Measurements from ENCODE around the gene EXOC6B.
"Not testable (repeated sequence)": the region's sequence is repeated elsewhere in the genome, so short reads cannot be mapped to it uniquely, and the experiment has no call there.

The EXOC6B gene

DNA sequence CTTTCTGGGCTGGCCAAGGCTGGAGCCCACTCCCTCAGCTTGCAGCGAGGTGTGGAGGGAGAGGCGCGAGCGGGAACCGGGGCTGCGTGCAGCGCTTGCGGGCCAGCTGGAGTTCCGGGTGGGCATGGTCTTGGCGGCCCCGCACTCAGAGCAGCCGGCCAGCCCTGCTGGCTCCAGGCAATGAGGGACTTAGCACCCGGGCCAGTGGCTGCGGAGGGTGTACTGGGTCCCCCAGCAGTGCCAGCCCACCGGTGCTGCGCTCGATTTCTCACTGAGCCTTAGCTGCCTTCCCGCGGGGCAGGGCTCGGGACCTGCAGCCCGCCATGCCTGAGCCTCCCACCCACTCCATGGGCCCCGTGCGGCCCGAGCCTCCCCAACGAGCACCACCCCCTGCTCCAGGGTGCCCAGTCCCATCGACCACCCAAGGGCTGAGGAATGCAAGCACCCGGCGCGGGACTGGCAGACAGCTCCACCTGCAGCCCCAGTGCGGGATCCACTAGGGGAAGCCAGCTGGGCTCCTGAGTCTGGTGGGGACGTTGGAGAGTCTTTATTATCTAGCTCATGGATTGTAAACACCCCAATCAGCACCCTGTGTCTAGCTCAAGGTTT is 404.0 kb downstream of the EXOC6B start:
- H3K27ac ChIP-seq: not testable (repeated sequence)

DNA sequence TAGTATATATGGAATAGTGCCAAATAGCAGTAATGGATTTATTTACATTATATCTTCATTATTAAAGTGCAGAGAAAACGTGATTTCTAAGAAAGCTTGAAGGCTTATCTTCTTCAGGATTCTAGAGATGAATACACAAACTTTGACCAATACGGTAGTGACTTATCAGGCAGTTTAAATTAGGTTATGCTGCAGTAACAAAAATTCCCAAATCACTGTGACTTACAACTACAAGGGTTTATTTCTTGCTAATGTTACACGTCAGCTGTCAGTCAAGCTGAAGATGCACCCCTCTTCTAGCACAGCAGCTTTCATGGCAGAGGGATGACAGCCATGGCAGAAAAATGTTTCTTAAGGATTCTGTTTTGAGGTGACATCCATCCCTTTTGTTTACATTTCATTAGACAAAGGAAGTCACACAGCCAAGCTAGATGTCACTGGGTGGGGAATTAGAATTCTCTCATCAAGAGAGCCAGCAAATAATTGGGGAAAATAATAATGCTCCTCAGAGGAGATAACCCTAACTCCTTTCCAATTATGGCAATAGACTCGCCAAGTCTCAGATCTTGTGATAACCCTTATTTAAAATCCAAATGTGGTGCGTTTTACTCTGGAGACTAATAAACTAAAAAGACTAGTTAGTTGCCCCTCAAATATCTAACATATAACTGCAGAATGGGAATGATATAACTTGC is 409.9 kb downstream of the EXOC6B start:
- no peak overlapping the region for H3K27ac ChIP-seq
- no peak overlapping the region for H3K4me3 ChIP-seq

More for the DNA sequence above, 404.0 kb downstream of the EXOC6B start:
- H3K4me3 ChIP-seq: not testable (repeated sequence)

DNA sequence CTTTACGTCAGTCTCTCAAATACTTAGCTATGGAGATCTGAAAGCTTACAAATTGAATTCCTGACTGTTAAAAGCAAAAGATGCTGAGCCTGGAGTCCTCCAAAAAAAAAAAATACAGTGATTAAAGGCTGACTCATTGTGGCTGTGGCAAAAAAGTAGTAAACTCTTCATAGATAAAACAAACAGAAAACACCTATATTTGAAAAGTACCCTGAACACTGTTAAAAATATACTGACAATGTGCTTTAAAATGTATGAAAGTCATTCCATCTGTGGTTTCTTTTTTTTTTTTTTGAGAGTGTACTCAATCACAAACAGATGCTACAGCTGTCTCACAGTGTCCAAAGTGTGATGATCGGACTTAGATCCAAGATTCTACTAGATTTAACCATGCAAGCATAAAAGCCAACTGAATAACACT is 410.6 kb downstream of the EXOC6B start:
- Histone ChIP-seq H3K27ac (no peak overlapping the region), H3K4me3 (no peak overlapping the region)

DNA sequence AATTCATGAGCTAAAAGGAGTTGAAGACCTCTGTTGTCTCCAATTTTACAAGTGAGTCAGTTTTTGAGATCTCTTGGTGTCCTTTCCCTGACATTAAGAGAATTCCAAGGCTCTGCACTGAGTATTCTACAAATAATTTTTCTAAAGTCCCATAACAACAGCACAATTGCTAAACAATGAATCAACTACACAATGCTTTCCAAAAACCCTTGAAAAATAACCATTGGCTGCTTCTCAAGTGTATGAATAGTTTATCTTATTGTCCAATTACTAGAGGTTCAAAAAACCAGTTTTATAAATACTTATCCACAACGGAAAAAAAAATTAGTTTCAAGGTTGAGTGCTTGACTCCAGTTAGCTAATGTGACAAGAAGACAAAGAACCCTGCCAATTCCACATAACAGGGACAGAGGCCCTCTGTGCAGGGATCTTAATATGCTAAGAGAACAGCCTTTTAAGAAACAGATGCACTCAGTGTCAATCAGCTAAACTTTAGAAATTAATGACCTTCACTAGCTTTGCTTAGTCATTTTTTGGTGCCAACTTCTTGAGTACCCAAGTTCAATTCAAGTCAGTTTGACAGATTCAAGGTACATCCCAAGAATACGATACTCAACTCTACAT is 411.6 kb downstream of the EXOC6B start:
- H3K27ac ChIP-seq: no peak overlapping the region

DNA sequence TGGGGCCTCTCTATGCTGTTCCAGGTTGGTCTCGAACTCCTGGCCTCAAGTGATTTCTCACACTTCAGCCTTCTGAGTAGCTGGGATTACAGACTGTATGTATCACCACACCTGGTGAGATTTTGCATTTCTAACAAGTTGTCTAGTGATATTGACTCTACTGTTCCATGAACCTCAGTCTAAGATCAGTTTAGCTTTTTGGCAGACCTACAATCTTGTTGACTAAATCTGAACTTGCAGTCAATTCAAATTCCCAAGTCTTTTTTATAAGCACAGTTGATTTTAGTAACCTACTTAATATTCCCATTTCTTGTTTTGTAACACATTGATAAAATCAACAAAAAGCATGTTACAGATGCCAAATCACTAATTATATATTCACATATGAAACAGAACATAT is 412.1 kb downstream of the EXOC6B start:
- Histone ChIP-seq H3K27ac (no peak overlapping the region), H3K4me3 (no peak overlapping the region)

More for the DNA sequence above, 411.6 kb downstream of the EXOC6B start:
- no peak overlapping the region for H3K4me3 ChIP-seq

DNA sequence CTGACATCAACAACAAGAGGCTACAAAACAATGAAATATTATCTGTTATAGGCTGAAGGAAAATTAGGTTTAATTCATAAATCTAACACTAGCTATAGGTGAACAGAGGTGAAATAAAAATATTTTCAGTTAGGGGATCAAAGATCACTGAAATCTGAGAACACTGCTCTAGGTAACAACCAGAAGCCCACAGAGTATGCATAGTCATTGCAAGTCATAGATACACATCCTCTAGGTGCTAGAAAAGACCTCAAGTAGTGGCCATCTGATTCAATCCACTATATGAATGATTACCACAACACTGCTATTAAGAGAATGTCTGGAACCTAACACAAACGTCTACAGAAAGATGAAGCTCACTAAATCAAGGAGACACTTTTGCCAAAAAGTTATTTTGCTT is 413.6 kb downstream of the EXOC6B start:
- H3K27ac ChIP-seq: no peak overlapping the region
- H3K4me3 ChIP-seq: no peak overlapping the region

DNA sequence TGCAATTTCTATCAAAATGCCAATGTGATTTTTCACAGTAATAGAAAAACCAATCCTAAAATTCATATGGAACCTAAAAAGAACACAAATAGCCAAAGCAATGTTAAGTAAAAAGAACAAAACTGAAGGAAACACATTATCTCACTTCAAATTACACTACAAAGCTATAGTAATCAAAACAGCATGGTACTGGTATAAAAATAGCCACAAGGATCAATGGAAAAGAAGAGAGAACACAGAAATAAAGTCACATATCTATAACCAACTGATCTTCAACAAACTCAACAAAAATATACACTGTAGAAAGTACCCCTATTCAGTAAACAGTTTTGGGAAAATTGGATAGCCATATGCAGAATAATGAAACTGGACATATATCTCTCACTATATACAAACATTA is 426.0 kb downstream of the EXOC6B start:
- H3K4me3 ChIP-seq: no peak overlapping the region
- H3K27ac ChIP-seq: no peak overlapping the region

DNA sequence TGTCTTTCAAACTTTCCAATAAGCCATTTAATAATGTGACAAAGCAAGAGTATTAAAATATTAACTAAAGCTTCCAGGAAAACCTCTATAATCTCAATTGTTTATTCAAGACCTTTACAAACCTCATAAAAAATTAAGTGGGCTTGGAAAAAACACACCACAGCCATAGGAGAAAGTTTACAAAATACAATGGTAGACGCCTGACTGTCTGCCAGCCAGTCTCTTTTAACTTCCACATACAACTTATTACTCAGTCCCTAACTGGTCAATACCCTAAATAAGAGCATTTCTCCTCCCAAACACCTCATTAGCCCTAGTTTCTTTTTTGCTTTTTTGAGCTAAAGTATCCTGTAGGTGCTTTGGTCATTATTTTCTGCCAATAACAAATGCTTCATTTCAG is 430.7 kb downstream of the EXOC6B start:
- no peak overlapping the region for H3K27ac ChIP-seq
- no peak overlapping the region for H3K4me3 ChIP-seq

DNA sequence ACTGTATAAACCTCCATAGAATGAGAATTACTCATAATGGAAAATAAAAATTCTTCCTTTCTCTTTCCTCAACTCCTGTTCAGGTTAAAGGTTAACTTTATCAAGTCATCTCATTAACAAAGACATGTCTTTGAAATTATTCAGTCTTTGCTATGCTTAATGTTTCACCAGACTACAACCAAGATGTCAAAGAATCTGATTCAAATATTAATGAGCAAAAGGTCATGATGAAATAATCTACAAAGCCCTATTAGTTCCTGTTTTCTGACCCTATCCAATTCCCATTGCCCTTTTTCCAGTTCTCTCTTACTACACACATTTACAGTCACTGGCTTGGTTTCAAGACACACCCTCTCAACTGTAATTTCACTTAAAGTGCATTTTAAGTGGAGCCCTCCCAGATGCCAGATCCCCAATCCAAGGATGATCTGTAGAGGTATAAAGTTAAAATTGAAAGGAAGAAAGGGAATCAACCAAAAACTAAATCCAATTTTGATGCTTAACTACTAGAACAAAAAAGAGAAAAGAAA is 431.2 kb downstream of the EXOC6B start:
- no peak overlapping the region for H3K27ac ChIP-seq
- H3K4me3 ChIP-seq: no peak overlapping the region

DNA sequence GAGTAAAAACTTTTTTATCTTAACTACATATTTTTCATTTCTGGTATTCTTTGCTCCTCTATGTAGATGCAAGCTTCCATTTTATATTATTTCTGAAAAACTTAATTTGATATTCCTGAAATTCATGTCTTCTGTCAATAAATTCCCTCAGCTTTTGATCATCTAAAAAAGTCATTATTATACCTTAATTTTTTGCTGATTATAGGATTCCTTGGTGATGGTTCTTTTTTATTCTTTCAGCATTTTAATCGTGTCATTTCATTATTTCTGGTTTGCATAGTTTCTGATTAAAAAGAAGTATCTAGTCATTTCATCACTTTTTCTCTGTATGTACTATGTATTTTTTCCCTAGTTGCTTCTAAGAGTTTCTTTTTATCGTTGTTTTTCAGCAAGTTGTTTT is 436.4 kb downstream of the EXOC6B start:
- H3K27ac ChIP-seq: no peak overlapping the region
- no peak overlapping the region for H3K4me3 ChIP-seq

DNA sequence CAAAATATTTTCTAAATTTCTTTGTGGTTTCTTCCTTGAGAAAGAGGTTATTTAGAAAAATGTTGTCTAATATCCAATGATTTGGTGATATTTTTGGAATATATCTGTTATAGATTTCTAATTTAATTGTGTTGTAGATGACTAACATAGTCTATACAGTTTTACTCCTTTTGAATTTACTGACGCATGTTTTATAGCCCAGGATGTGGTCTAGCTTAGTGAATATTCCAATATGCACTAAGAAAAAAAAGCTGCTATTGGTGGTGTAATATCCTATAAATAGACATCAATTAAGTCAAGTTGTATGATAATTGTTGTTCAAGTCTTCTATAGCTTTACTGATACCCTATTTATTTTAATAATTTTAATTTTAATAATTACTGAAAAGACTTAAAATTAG is 437.6 kb downstream of the EXOC6B start:
- no peak overlapping the region for H3K4me3 ChIP-seq
- no peak overlapping the region for H3K27ac ChIP-seq

DNA sequence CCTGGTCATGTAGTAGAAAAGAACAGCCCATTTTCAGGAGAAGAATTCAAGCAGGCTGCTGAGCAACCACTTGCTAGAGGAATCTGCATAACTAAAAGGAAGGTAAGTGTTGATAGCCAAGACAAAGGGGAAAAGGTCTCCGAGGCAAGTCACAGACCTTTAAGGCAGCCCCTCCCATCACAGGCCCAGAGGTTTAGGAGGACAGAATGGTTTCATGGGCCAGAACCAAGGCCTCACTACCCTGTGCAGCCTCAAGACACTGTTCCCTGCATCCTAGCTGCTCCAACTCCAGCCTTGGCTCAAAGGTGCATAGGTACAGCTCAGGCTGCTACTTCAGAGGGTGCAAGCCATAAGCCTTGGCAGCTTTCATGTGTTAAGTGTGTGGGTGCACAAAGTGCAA is 439.5 kb downstream of the EXOC6B start:
- H3K4me3 ChIP-seq: no peak overlapping the region

DNA sequence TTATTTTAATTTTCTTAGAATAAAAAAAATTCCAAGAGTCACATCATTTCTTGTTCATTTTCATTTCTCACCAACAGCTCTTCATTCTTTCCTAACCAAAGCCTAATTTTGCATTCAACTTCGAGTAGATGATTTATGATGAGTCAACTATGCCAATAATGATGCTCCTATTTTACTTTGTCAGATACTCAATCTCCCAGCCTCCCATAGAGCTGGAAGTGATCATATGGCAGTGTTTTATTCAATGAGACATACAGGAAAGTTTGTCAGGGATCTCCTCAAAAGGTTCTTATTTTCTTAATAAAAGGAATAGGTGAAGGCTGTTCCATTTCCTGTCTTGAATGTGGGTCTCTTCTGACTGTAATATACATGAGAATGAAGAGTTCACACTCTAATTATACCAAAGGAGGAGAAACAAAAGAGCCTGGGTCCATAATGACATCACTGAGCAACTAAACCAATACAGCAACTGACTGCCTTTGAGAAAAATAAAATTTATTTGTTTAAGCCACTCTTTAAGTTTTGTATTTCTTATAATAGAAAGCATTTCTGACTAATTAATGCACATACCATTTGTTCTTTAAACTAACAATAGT is 447.0 kb downstream of the EXOC6B start:
- Histone ChIP-seq H3K4me3 (no peak overlapping the region), H3K27ac (no peak overlapping the region)

More for the DNA sequence above, 439.5 kb downstream of the EXOC6B start:
- no peak overlapping the region for H3K27ac ChIP-seq

DNA sequence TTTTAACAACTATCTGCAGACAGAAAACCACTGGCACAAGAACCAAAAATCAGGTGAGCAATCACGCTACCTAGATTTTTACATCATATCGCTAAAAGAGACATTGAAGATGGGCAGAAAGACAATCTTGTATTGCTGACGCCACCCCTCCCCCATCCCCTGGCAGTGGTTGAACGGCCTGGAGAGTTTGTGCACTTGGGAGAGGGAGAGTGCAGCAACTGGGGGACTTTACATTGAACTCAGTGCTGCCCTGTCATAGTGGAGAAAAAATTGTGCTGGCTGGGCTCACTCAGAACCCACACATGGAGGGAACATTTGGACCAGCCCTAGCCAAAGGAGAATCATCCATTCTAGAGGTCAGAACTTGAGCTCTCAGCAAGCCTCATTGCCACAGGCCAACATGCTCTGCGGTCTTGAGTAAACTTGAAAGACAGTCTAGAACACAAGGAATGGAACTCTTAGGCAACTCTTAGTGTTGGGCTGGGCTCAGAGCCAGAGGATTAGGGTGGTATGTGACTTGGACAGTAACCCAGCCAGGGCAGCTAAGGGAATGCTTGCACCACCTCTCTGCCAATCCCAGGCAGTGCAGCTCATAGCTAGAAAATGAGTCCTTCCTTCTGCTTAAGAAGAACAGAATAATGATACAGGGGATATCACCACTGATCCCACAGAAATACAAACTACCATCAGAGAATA is 458.2 kb downstream of the EXOC6B start:
- H3K27ac ChIP-seq: no peak overlapping the region
- no peak overlapping the region for H3K4me3 ChIP-seq

DNA sequence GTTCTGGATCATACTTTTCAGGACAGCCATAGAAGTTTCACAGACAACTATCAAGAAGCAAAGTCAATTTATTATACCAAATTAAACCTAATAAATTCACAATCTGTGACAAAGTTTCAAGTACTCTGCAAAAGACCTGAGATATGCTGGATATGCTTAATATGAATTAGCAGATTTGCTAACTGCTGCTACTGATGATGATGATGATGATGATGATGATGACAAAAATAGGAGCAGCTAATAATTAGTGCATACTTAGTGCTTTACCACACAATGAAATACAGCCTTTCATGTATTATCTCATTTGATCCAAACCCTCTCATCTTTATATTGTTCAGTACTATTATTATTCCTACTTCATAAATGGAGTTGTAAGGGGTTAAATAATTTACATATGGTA is 462.4 kb downstream of the EXOC6B start:
- Histone ChIP-seq H3K27ac (no peak overlapping the region), H3K4me3 (no peak overlapping the region)

DNA sequence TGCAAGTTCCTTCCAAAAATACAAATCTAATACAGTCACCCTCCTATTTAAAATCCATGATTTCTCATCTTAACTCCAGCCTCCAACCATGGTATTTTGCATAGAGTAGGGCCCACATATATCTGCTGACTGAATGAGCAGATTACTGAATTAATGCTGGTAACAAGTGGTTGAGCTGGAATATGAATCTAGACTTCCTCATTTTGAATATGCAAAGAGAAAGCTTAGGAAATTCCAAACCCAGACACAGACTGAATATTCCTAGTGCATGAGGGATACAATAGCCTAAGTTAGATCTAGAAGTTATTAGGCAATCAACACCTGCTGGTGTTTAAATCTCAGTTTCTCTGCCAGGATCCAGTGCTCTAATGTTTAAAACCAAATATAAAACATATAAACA is 463.1 kb downstream of the EXOC6B start:
- Histone ChIP-seq H3K4me3 (no peak overlapping the region), H3K27ac (no peak overlapping the region)

DNA sequence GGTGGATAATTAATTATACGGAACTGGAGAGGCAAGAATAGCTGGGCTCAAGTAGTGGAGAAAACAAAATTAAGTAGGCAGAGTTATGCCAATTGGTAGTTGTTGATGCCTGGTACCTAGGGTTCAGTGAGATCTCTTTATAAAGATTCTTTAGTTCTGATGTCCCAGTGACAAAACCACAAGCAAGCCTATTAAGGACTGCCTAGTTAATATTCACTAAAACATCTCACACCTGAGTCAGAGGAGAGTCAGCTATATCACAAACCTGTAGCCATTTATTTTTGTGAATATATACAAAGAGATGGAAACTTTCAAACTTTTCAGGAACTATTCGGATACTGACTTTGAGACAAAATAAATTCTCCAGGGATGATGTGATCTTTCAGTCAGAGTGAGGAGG is 464.3 kb downstream of the EXOC6B start:
- no peak overlapping the region for H3K27ac ChIP-seq
- H3K4me3 ChIP-seq: no peak overlapping the region

DNA sequence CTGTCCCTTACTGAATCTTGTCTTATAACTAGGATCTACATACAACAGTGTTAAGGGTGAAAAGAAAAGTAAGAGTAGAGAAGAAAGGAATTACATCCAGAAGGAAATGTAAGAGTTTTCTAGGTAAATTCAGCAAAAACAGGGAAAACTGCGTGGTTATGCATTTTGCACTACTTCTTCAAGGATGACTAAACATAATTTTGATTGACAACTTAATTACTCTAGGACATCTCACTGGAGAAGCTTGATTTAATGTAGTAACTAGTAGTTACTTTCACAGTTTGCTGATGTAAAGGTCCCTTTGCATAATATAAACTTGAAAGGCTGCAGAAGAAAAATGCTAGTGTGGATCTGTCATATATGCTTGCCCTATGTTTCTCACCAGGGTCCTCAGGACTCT is 464.8 kb downstream of the EXOC6B start:
- Histone ChIP-seq H3K4me3 (no peak overlapping the region), H3K27ac (no peak overlapping the region)

DNA sequence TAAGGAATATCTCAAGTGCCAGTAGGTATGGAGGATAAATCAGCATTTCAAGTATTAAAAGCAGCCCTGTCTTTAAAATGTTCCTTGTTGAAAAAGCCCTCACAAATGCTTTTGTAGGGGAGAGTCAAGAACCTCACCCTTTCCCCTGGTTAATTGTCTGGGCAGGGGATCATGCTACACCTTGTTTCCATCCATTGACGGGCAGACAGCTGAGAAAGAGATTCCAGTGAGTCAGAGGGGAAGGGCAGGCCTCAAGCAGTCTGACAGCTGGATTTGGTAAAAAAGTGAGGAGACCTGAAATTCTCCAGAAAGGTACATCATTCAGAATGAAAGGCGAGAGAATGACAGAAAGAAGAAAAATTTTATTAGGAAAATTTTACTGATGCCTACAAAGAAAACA is 475.0 kb downstream of the EXOC6B start:
- Histone ChIP-seq H3K4me3 (no peak overlapping the region), H3K27ac (no peak overlapping the region)

DNA sequence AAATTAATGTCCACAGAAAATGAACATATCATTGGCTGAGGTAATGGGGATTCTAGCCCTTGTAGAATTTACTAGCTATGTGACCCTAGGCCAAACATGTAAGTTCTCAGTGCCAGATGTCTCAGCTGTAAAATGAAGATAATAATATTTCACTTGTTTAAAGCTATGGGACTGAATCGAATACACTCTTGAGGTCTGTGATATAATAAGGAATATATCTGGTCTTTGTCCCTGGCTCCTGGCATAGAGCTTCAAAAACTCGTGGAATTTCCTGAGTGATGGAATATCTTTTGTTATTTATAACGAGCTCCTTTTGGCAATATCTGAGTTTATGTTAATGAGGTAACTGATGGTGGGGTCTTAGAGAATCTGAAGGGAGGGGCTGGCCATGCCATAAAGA is 476.8 kb downstream of the EXOC6B start:
- H3K27ac ChIP-seq: no peak overlapping the region
- H3K4me3 ChIP-seq: no peak overlapping the region
